ENCODE measurements around the gene FZD7. TPM values are rescaled to one million over a fixed set of nuclear protein-coding genes. Genes with fewer than 3 reads are reported as not detected.

FZD7 gene
- total RNA-seq, 6 experiments from 2014 or later, result 0.48 to 1.4 (median 0.65) TPM

DNA sequence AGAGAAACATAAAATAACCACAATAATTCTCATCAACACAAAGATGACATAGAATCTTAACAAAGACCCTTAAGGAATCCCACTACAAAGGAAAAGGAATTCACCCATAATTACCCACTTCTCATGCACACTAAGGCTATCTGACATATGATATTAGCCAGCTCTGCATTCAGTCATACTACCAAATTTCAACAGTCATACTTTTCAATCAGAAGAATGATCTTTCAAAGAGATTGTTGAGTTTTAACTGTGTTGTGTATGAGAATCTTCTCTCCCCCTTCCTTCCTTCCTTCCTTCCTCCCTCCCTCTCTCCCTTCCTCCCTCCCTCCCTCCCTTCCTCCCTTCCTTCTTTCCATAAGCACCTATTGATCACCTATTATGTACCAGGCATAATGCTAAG is 17.0 kb downstream of the FZD7 start:
- H3K4me1 ChIP-seq, result no peaks in the 10 kb centered on the region
- H3K27ac ChIP-seq, result no peak overlapping the region
- ATAC-seq (no peak), DNase-seq (no peak)
- intact Hi-C loops (cut with DNase I), result no loop called here
- no peak for TF ChIP-seq POLR2A (IDR thresholded peaks at IDR 0.05)
- TF ChIP-seq, protein P1, sequence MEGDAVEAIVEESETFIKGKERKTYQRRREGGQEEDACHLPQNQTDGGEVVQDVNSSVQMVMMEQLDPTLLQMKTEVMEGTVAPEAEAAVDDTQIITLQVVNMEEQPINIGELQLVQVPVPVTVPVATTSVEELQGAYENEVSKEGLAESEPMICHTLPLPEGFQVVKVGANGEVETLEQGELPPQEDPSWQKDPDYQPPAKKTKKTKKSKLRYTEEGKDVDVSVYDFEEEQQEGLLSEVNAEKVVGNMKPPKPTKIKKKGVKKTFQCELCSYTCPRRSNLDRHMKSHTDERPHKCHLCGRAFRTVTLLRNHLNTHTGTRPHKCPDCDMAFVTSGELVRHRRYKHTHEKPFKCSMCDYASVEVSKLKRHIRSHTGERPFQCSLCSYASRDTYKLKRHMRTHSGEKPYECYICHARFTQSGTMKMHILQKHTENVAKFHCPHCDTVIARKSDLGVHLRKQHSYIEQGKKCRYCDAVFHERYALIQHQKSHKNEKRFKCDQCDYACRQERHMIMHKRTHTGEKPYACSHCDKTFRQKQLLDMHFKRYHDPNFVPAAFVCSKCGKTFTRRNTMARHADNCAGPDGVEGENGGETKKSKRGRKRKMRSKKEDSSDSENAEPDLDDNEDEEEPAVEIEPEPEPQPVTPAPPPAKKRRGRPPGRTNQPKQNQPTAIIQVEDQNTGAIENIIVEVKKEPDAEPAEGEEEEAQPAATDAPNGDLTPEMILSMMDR (IDR thresholded peaks at IDR 0.05), result no peak
- no peak overlapping the region for H3K4me3 ChIP-seq
- no peaks in the 10 kb centered on the region for H3K27me3 ChIP-seq
- no peaks in the 10 kb centered on the region for H3K9me3 ChIP-seq
- no peaks in the 10 kb centered on the region for H3K36me3 ChIP-seq

DNA sequence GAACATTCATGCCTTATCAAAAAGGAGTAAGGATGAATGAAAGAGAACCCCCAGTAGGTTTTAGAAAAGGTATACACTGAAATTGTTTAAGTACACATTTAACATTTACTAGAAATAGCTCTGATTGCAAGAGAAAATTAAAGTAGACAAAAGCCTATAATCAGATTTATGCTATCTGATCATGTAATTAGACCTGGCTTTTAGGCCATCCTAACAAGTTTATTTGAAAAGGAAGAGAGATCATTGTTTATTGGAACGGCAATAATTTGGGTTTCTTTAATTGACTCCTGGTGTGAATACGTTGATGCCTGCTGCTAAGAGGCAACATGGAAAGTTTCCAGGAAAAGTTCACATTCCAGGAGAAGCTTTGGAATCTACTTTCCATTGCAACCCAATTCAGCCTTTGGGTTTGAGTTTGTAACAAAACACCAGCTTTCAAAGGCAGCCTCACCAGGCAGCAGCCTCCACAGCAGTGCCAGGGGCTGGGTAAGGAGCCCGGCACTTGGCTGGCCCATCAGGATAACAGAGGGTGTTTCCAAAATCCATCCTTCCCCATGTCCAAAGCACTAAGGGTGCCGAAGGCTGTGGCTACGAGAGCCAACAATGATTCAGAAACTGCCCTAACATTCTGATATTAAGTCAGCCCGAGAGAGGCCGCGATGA is 18.0 kb downstream of the FZD7 start:
- TF ChIP-seq POLR2A (IDR thresholded peaks at IDR 0.05), result no peak
- TF ChIP-seq, protein P1 (IDR thresholded peaks at IDR 0.05), result no peak
- 56% methylated on average over 4 of the region's 8 CpGs for WGBS (ENCODE audit: insufficient coverage, low coverage, low lambda C conversion rate, missing lambda C conversion rate)
- H3K27ac ChIP-seq, result no peak overlapping the region
- H3K27me3 ChIP-seq, result no peaks in the 10 kb centered on the region
- H3K4me1 ChIP-seq, result no peaks in the 10 kb centered on the region
- H3K9me3 ChIP-seq, result no peaks in the 10 kb centered on the region
- H3K36me3 ChIP-seq, result no peaks in the 10 kb centered on the region
- ATAC-seq (no peak), DNase-seq (no peak)
- H3K4me3 ChIP-seq, result no peak overlapping the region
- intact Hi-C loops (cut with DNase I), result no loop called here

DNA sequence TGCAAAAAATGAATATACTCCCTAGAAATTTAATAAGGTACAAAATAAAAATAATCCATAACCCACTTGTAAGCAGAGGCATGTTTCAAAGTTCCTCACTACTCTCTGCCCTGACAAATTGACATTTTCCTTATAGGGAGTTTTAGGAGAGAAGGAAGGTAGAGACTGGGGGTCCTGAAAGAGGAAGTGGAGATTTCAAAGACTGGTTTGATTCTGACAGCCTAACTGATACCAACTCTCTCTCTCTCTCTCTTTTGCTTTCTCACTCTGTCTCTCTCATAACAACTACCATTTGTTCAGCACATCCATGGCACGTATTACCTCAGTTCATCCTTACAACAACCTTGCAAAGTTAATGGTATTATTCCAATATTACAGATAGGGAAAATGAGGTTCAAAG is 18.6 kb downstream of the FZD7 start:
- ATAC-seq (no peak), DNase-seq (no peak)
- no peaks in the 10 kb centered on the region for H3K4me1 ChIP-seq
- H3K27me3 ChIP-seq, result no peaks in the 10 kb centered on the region
- no peaks in the 10 kb centered on the region for H3K9me3 ChIP-seq
- TF ChIP-seq, protein P1 (IDR thresholded peaks at IDR 0.05), result no peak
- no peak for TF ChIP-seq POLR2A (IDR thresholded peaks at IDR 0.05)
- no peak overlapping the region for H3K4me3 ChIP-seq
- no peaks in the 10 kb centered on the region for H3K36me3 ChIP-seq
- WGBS (ENCODE audit: insufficient coverage, low coverage, low lambda C conversion rate, missing lambda C conversion rate), result 67% methylated on average over 1 of the region's 1 CpG
- intact Hi-C loops (cut with DNase I), result no loop called here
- H3K27ac ChIP-seq, result no peak overlapping the region

DNA sequence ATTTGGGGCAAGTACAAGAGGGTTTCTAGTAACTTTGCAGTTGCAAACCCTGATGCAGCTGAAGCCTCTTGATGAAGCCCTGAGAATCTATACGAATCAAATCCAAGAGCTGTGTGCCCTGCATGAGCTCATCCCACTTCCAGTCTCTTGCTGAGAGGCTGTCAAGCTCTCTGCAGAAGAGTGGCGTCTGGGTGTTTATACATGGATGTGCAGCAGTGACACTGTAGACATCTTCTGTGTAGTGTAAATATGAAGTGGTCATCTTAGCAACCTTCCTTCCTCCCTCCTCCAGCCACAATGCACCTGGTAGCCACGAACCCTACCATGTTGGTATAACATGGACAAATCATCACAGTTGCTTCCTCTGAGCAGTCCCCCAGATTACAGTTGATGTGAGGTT is 21.0 kb downstream of the FZD7 start:
- intact Hi-C loops (cut with DNase I), result no loop called here
- H3K9me3 ChIP-seq, result no peaks in the 10 kb centered on the region

More for the DNA sequence above, 21.0 kb downstream of the FZD7 start:
- Histone ChIP-seq H3K4me3 (no peak overlapping the region), H3K27me3 (no peaks in the 10 kb centered on the region), H3K4me1 (no peaks in the 10 kb centered on the region), H3K27ac (no peak overlapping the region), H3K36me3 (no peaks in the 10 kb centered on the region)
- DNase-seq, result no peak
- TF ChIP-seq, protein P1 (IDR thresholded peaks at IDR 0.05), result no peak
- no peak for TF ChIP-seq POLR2A (IDR thresholded peaks at IDR 0.05)
- ATAC-seq, result no peak
- 40% methylated on average over 3 of the region's 3 CpGs for WGBS (ENCODE audit: insufficient coverage, low coverage, low lambda C conversion rate, missing lambda C conversion rate)

Measured in right lobe of liver (tissue), 6 donors.